ENCODE results near the gene PAPOLA.
"Not testable (repeated sequence)": the region's sequence is repeated elsewhere in the genome, so short reads cannot be mapped to it uniquely, and the experiment has no call there.

The PAPOLA gene

DNA sequence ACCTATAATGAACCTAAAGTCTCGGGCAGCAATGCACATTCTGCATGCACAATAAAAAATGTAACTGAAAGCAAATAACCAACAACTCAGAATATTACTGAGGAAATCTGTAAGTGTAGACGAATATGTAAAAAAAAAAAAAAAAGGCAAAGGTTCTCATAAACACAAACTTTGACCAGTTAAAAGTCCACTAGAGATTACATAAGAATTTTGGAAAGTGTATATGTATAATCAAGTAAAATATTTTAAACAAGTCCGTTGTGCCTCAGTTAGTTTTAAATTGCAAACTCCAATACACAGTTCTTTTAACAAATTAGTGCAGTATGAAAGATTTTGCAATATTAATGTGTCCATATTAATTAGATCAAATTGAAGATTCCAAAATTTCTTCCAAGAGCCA is 35.3 kb upstream of the PAPOLA start:
- TF ChIP-seq, protein P1, sequence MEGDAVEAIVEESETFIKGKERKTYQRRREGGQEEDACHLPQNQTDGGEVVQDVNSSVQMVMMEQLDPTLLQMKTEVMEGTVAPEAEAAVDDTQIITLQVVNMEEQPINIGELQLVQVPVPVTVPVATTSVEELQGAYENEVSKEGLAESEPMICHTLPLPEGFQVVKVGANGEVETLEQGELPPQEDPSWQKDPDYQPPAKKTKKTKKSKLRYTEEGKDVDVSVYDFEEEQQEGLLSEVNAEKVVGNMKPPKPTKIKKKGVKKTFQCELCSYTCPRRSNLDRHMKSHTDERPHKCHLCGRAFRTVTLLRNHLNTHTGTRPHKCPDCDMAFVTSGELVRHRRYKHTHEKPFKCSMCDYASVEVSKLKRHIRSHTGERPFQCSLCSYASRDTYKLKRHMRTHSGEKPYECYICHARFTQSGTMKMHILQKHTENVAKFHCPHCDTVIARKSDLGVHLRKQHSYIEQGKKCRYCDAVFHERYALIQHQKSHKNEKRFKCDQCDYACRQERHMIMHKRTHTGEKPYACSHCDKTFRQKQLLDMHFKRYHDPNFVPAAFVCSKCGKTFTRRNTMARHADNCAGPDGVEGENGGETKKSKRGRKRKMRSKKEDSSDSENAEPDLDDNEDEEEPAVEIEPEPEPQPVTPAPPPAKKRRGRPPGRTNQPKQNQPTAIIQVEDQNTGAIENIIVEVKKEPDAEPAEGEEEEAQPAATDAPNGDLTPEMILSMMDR (conservative IDR thresholded peaks at IDR 0.05; ENCODE audit: control insufficient read depth, insufficient read depth, low read depth, low read length) = no peak
- no peak overlapping the region for H3K4me3 ChIP-seq (ENCODE audit: control insufficient read depth, low read depth, low read length)

DNA sequence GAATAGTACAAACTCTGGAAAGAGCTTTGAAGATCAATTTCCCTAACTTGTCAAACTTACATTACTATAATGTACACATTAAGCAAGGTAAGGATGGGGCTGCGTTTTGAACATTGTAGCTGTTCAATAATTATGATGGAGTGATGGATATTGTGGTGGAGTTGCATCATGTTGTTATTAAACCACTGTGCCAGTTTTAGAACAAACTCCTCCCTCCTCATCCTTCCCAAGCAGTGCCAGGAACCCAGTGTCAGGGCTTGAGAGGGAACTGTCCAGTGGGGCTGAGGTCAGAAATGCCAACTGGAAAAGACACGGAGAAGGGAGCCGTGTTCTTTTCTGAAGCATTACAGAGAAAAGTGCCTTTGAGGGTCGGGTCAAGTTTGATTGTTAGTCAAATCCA is 31.9 kb upstream of the PAPOLA start:
- no peak overlapping the region for H3K4me3 ChIP-seq (ENCODE audit: control insufficient read depth, low read depth, low read length)
- DNase-seq (ENCODE audit: low read depth) = no peak
- TF ChIP-seq, protein P1 (conservative IDR thresholded peaks at IDR 0.05; ENCODE audit: control insufficient read depth, insufficient read depth, low read depth, low read length) = no peak

More for the DNA sequence above, 35.3 kb upstream of the PAPOLA start:
- DNase-seq (ENCODE audit: low read depth) = no peak

DNA sequence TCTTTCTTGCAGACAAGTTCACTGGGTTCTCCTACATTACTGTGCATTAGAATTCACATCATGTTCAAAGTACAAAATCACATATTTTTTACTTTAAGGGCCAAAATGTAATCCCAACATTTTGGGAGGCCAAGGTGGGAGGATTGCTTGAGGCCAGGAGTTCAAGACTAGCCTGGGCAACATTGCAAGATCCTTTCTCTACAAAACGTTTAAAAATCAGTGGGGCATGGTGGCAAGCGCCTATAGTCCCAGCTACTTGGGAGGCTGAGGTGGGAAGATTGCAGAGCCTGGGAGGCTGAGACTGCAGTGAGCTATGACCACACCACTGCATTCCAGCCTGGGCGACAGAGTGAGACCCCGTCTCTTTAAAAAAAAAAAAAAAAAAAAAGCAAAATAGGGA is 31.2 kb upstream of the PAPOLA start:
- DNase-seq (ENCODE audit: low read depth); H3K4me3 ChIP-seq (ENCODE audit: control insufficient read depth, low read depth, low read length): not testable (repeated sequence)

DNA sequence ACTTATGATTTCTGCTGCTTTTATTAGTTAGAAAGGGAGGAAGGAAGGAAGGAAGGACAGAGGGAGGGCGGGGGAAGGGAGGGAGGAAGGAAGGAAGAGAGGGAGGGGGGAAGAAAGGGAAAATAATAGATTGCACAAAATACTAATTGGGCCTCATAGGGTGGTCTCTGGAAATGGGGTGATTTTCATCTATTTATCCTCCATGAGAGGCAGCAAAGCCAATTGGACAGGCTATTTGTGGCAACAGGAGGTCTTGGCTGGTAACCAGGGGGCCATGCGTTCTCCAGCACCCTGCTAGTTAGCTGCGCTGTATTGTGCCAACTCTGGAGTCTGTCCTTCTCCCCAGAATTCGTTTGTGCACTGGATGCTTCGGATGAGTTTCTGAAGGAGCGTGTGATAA is 24.1 kb upstream of the PAPOLA start:
- no peak overlapping the region for H3K4me3 ChIP-seq (ENCODE audit: control insufficient read depth, low read depth, low read length)
- TF ChIP-seq, protein P1 (conservative IDR thresholded peaks at IDR 0.05; ENCODE audit: control insufficient read depth, insufficient read depth, low read depth, low read length) = no peak
- DNase-seq (ENCODE audit: low read depth) = no peak

DNA sequence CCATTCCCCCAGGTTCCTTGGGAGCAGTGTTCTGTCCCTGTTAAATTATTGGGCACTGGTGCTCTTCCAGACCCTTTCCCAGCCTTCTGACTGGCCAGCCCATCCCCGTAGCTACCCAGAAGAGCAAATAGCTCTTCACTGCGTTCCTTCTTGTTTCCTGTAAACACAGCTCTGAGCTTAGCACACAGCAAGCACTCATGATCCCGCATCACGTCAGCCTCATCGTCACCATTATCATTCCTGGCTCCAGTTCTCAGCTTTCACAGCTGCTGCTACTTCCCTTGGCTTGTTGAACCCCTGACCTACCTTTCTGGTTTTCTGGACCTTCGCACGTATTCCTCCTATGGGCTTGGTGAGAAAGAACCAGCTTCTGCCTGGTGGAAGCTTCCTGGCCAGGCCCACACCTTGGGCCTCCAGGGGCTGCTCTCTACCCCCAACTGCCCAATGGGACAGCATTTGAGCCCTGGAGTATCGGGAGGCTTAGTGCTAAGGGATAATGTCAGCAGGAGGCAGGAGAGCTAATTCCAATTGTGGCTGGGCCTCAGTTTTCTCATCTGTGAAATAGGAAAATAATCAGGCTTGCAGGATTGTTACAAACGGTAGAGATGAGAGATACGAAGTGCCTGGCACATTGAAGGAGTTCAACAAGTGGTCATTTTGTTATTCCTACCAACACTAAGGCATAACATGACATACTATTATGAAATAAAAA is 22.6 kb upstream of the PAPOLA start:
- TF ChIP-seq, protein P1 (conservative IDR thresholded peaks at IDR 0.05; ENCODE audit: control insufficient read depth, insufficient read depth, low read depth, low read length) = no peak
- no peak for DNase-seq (ENCODE audit: low read depth)
- H3K4me3 ChIP-seq (ENCODE audit: control insufficient read depth, low read depth, low read length) = no peak overlapping the region

DNA sequence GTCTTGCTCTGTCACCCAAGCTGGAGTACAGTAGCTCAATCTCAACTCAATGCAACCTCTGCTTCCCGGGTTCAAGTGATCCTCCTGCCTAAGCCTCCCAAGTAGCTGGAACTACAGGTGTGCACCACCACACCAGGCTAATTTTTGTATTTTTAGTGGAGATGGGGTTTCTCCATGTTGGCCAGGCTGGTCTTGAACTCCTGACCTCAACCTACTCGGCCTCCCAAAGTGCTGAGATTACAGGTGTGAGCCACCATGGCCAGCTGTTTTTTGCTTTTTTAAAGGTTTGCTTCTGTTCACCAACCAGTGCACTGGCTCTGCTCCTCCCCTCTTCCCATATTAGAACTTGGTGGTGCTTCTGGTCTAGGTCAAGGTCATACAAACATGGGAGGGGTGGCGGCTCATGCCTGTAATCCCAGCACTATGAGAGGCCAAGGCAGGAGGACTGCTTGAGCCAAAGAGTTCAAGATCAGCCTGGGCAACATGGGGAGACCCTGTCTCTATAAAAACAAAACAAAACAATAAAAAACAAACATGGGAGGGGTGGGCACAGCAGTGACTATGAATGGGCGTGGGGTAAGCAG is 20.4 kb upstream of the PAPOLA start:
- no peak overlapping the region for H3K4me3 ChIP-seq (ENCODE audit: control insufficient read depth, low read depth, low read length)
- DNase-seq (ENCODE audit: low read depth) = no peak
- TF ChIP-seq, protein P1 (conservative IDR thresholded peaks at IDR 0.05; ENCODE audit: control insufficient read depth, insufficient read depth, low read depth, low read length) = no peak

DNA sequence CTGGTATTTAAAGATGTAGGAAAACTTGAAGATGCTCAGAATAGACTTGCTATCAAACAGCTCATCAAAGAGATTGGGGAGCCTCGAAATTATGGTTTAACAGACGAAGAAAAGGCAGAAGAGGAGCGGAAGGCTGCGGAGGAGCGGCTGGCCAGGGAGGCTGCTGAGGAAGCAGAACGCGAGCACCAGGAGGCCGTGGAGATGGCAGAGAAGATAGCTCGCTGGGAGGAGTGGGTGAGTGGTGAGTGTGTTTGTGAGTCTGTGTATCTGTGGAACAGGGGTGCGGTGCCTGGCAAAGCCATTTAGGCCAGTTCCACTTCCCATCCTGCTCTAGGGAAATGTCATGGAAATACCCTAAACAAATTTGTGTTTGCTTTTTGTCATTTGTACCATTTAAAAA is 19.2 kb upstream of the PAPOLA start:
- H3K4me3 ChIP-seq (ENCODE audit: control insufficient read depth, low read depth, low read length) = no peak overlapping the region

More for the DNA sequence above, 19.2 kb upstream of the PAPOLA start:
- TF ChIP-seq, protein P1 (conservative IDR thresholded peaks at IDR 0.05; ENCODE audit: control insufficient read depth, insufficient read depth, low read depth, low read length) = no peak
- DNase-seq (ENCODE audit: low read depth) = no peak

All from fibroblast of mammary gland (primary cell).